SW 1271 (cell line): Measurements from ENCODE around the gene U2AF1L4.

Experiments
- DNase-seq, 2 experiments: peaks; one replicate each; lab custom pipeline; 2025; lab: John Stamatoyannopoulos, UW

The U2AF1L4 gene, protein sequence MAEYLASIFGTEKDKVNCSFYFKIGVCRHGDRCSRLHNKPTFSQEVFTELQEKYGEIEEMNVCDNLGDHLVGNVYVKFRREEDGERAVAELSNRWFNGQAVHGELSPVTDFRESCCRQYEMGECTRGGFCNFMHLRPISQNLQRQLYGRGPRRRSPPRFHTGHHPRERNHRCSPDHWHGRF

DNA sequence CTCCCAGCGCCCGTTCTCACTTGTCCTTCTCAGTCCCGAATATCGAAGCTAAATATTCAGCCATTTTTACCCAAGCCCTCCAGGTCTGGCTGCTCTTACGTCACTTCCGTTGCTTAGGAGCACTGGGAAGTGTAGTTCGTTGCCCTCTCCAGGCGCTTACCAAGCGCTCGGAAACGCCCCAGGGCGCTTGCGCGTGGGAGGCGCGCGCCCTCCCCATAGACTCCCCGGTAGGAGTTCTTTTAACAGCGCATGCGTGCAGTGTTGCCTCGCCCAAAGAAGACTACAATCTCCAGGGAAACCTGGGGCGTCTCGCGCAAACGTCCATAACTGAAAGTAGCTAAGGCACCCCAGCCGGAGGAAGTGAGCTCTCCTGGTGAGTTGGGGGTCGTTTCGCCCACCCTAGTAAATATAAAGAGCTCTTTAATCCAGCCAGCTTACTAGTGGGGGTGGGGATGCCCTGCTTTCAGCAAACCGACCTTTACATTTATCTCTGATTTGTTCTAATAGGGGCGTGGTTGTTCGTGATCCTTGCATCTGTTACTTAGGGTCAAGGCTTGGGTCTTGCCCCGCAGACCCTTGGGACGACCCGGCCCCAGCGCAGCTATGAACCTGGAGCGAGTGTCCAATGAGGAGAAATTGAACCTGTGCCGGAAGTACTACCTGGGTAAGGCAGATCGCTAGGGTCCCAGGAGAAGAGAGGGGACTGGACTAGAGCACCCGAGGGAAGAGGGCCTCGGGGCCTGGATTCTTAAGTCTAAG is at the start of gene U2AF1L4, which contains the start of gene PSENEN:
TSS of gene U2AF1L4 (minus strand) at position 91 of the 759 bp plus-strand sequence. CDS start at position 64, 27 bp downstream.
TSS of gene PSENEN (plus strand) at position 324 of the 759 bp plus-strand sequence. CDS start at position 604, 280 bp downstream.
- DNase-seq, result peak; percentile 94 to 96

DNA sequence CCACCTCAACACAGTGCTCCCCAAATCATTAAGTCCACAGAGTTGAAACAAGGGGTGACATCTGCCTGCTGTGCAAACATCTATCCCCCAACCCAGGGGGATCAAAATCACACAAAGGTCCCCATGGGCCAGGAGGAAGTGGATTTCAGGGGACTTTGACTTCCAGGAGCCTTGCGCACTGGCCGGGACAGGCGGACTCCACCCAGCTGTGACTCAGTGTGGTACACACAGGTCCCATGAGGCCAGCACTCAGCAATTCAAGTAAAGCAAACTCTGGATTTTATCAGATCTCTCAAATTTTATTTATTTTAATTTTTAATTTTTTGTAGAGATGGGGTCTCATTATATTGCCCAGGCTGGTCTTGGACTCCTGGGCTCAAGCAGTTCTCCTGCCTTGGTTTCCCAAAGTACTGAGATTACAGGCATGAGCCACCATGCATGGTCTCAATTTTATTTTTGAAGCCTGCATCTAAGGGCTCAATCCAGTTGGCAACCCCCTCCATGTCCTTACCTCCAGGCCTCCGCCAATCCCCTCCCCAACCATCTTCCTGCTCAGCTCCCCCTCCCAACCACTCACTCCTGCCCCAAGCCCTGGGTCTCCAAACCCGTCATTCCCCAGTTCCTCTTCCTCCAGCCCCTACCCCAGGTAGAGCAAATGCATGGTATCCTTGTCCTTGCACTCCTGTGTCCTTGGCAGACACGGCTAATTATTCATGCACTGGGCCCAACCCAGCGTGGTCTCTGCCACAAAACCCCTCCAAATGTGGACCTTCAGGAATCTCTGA is 48.4 kb upstream of the U2AF1L4 start:
- no peak for DNase-seq

DNA sequence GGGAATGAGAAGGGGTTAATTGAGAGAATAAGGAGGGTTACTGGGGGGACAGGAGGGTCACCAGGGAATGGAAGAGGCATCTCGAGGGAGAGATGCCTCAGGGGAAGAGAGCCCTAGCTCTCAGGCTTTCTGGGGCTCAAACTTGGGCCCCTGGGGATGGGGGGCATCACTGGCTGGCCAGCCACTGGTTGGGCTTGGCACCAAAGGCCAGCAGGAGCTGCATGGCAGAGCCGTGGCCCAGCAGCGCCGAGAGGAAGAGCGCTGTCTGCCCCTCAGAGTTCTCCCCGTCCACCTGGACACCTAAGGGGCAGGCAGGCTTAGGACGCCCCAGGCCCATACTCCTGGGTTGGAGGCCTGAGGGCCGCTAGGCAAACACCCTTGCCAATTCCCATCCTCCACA is 47.7 kb upstream of the U2AF1L4 start:
- no peak for DNase-seq

DNA sequence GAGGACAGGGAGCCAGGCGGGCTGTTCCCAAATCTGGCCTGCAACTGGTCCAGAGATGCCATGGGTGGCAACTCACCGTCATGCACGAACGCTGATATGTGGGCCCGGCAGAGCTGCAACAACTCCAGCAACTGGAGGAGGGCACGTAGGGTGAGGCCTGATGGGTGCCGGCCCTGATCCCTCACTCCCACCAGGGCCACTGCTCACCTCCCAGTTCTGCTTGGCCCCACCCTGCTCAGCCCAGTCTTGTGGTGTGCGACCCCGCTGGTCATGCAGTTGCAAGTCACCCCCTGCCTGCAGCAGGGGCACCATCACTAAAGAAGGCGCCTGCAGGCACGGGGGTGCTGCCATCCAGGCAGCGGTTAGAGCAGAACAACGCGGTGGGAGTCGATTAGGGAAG is 47.1 kb upstream of the U2AF1L4 start:
- no peak for DNase-seq

DNA sequence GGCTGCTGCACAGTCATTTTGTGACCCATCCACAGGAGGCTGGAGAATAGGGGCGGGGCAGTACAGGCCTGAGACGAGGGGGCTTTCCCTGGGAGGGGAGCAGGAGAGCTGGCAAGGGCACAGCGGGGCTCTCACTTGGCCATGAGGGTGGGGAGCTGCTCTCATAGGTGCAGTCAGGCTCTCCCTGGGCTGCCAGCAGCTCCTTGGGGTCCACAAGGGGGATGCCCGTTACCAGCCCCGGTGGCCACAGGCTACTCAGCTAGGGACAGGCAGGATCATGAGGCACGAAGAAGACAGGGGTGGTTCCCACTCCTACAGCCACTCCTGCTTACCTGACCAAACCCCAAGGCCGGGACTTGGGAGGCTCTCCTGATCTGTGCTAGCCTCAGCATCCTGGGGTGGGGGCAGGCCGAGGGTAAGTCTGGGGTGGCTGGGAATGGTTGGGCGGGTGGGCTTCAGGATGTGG is 46.6 kb upstream of the U2AF1L4 start:
- no peak for DNase-seq

DNA sequence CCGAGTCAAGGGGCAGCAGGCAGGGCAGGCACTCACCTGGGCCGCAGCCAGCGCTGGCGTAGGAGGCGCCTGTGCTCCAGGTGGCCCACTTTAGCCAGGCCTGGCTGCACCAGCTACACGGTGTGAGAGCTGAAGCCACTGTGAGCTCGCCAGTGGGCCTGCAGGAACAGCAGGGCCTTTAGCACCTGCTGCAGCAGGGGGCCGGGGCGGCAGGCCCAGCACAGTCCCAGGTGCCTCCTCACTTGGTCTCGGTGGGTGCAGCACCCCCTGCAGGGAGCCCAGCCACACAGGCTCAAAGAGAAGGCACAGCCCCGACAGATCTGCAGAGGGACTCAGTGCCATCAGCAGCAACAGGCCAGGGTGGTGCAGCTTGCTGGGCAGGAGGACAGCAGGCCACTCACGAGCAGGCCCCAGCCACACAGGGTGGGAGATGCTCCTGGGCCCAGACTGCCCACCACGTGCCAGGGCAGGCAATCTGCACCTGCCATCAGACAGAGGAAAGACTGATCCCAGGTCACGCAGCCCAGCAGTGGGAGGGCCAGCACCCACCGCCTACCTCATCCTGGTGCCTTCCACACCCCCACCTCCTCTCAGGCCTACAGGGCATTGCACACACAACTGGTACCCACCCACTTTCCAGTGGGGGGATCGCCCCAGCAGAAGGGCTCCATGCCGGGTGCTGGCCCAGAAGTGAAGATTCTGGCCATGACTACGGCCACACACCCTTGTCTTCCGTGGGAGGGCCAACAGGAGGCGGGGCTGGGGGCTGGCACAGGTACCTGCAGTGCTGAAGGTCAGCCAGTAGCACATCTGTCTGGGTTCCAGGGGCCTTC is 46.0 kb upstream of the U2AF1L4 start:
- no peak for DNase-seq

DNA sequence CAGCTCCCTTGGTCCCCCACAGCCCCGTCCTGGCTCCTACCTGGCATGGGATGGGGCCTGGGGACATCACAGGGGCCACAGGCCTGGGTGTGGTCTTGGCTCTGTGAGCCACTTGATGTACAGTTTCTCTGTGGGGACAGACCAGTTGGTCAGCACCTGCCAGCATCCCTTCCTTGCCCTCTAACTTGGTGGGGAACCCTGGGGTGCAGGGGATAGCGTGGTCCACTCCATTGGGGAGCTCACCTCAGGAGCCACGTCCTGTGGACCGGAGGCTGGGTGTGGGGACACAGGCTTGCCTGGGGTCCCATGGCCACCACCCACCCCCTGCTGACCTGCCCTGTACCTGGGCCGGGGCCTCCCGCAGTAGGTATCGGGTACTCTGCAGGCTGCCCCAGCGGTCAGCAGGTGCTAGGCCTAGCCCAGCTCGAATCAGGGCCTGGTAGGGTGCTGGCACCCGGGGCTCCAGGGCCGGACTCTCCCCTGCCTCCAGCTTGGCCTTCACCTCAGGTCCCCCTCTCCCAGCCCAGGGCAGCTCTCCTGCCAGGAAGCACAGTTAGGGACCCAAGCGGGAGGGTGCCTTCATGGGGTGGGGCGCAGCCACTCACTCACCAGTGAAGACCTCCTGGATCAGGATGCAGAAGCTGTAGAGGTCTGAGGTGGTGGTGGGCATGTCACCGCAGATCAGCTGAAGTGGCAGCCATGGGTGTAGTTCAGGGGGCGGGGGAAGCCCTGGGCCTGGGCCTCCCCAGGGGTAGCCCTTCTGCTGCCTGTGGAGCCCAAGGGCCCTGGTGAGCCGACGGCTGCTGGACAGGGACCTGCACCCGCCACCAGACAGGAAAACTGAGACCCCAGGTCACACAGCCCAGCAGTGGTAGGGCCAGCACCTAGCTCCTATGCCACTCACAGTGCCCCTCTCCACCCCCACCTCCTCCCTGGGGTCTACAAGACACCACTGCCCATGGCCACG is 45.0 kb upstream of the U2AF1L4 start:
- no peak for DNase-seq

DNA sequence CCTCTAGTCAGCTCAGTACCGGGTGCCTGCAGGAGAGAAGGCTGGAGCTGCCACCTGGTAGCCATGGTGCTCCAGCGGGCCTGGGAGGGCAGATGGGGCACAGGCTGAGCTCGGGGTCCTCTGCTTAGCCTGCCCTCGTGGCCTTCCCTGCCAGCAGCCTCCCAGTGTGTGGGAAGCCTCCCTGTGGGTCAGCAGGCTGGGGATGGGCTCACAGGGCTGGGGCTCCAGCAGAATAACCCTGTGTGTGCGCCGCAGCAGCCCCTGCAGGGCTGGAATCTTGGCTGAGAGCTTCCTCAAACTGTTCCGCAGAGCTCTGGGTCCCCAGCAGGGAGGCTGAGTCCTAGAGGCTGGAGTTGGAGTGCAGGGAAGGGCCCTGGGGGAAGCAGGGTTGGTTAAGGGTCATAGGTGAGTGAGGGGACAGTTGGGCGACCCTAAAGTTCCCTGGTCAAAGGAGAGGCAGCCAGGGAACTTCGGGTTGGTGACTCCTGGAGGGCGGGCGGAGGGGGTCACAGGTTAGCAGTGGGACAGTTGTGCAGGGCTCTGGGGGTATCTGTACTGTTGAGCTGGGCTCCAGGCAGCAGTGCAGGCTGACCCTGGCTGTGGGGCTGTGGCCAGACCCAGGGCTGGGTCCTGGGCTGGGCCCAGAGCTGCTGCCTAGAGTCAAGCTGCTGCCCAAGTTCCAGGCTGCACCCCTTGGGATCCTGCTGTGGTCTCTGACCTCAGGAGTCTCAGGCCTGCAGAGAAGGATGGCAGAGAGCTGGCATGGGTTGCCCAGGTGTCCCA is 44.2 kb upstream of the U2AF1L4 start:
- no peak for DNase-seq

DNA sequence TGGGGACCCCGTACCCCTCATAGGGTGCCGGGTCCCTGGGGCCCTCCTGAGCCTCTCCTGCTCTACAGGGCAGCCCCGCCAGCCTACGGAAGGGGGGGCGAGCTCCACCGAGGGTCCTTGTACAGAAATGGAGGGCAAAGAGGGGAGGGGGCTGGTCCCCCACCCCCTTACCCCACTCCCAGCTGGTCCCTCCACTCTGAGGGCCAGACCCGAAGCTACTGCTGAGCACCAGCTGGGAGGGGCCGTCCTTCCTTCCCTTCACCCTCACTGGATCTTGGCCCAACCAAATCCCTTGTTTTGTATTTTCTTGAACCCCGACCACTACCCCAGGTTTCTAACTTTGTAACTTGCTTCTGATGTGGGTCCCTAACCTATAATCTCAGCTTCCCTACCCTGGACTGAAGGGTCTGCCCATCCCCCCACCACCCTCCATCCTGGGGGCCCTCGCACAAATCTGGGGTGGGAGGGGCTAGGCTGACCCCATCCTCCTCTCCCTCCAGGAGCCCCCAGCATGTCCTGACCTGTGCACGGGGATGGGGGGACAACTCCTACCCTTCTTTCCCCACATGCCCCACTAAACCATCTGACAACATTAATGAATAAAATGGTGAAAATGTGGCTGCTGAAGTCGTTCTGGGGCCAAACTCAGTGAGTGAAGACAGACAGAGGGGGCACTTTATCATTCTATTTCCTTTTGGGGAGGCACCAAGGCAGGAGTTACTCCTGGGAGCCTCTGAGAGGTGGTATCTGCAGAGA is 43.2 kb upstream of the U2AF1L4 start:
- no peak for DNase-seq

DNA sequence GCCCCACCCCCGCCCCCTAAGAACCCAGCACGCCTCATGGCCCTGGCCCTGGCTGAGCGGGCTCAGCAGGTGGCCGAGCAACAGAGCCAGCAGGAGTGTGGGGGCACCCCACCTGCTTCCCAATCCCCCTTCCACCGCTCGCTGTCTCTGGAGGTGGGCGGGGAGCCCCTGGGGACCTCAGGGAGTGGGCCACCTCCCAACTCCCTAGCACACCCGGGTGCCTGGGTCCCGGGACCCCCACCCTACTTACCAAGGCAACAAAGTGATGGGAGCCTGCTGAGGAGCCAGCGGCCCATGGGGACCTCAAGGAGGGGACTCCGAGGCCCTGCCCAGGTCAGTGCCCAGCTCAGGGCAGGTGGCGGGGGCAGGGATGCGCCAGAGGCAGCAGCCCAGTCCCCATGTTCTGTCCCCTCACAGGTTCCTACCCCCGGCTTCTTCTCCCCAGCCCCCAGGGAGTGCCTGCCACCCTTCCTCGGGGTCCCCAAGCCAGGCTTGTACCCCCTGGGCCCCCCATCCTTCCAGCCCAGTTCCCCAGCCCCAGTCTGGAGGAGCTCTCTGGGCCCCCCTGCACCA is 42.1 kb upstream of the U2AF1L4 start:
- no peak for DNase-seq

DNA sequence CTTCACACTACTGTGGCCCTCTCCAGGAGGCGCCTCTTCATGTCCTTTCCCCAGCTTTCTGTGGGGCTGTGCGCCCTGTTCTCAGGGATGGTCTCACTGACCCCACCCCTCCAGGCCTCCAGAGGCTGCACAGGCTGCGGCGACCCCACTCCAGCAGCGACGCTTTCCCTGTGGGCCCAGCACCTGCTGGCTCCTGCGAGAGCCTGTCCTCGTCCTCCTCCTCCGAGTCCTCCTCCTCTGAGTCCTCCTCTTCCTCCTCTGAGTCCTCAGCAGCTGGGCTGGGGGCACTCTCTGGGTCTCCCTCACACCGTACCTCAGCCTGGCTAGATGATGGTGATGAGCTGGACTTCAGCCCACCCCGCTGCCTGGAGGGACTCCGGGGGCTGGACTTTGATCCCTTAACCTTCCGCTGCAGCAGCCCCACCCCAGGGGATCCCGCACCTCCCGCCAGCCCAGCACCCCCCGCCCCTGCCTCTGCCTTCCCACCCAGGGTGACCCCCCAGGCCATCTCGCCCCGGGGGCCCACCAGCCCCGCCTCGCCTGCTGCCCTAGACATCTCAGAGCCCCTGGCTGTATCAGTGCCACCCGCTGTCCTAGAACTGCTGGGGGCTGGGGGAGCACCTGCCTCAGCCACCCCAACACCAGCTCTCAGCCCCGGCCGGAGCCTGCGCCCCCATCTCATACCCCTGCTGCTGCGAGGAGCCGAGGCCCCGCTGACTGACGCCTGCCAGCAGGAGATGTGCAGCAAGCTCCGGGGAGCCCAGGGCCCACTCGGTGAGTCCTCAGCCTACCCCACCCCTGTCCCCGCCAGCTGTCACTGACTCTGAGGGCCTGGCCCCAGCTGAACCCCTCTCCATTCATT is 41.3 kb upstream of the U2AF1L4 start:
- no peak for DNase-seq

DNA sequence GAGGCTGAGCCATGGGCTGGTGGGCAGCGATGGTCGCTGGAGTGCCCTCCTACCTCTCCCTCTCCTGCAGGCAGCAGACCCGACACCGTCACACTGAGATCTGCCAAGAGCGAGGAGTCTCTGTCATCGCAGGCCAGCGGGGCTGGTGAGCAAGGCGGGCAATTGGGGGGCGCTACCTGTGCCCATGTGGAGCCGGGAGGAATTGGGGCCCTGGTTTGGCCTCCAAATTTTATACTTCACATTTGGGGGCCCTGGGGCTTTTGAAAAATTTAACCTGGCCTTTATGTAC is 40.1 kb upstream of the U2AF1L4 start:
- no peak for DNase-seq

DNA sequence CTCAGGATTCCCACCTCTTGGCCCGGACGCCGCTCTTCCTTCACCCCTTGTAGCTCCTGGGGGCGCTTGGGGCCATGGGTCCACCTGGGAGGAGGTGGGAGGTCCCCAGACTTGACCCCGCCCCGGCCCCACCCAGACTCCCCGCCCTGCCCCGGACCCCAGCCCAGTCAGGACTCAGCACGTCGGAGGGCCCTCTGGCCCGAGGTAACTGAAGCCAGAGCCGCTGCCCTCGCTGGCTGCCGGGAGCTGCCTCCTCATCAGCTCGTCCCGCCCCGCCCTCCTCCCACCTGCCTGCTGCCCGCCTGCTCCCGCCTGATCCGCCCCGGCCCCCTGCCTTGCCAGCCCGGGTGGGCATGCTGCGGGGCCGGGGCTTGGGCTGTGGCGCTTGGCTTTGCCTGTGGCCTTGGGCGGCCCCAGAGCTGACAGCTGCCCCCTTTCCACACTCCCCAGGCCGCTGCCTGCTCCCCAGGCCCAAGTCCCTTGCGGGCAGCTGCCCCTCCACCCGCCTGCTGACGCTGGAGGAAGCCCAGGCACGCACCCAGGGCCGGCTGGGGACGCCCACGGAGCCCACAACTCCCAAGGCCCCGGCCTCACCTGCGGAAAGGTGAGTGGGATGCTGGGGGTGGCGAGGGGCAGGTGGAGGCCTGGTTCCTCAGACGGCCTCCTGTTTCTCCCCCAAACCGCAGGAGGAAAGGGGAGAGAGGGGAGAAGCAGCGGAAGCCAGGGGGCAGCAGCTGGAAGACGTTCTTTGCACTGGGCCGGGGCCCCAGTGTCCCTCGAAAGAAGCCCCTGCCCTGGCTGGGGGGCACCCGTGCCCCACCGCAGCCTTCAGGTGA is 39.5 kb upstream of the U2AF1L4 start:
- DNase-seq, result no peak

DNA sequence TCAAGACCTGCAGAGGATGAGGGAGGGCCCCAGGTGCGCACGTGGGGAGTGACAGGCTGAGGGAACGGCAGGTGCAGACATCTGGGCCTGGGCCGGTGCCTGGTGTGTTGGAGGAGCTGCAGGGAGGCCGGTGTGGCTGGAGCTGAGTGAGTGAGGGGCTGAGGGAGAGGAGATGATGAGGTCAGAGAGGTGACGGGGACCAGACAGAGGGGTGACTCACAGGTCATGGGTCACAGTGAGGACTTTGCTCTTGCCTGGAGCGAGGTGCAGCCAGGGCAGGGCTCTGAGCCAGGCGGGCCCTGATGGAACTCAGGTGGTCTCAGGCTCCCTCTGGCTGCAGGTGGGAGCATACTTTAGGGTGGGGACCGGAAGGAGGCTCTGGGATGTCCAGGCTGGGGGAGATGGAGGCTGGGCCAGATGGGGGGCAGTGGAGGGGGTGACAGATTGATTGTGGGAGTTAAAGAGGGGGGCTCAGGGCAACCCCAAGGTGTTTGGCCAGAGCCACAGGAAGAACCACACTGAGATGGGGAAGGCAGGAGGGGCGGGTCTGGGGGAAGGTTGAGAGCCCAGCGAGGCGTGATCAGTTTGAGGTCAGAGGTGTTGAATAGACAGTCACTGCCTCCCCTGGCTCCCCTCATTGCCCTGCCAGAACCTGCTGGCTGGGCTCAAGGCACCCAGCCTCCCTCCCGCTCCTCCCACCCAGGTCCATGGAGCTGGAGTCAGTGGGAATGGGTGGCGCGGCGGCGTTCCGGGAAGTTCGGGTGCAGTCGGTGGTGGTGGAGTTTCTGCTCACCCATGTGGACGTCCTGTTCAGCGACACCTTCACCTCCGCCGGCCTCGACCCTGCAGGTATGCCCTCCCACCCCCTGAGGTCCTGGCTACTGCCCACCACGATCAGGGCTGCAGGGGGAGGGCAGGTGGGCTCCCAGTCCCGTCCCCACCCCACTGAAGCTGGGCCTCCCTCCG is 38.5 kb upstream of the U2AF1L4 start:
- no peak for DNase-seq

DNA sequence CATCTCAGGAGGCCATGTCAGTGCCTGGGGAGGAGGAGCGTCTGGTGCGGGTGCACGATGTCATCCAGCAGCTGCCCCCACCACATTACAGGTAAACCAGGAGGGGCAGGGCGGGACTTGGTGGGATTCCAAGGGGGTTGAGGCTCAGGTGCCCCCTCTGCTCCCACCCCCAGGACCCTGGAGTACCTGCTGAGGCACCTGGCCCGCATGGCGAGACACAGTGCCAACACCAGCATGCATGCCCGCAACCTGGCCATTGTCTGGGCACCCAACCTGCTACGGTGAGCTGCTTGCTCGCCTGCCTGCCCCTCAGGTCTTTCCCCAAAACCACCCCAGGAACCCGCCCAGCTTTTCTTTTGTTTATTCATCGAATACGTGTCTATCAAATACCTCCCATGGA is 37.4 kb upstream of the U2AF1L4 start:
- DNase-seq, result no peak

DNA sequence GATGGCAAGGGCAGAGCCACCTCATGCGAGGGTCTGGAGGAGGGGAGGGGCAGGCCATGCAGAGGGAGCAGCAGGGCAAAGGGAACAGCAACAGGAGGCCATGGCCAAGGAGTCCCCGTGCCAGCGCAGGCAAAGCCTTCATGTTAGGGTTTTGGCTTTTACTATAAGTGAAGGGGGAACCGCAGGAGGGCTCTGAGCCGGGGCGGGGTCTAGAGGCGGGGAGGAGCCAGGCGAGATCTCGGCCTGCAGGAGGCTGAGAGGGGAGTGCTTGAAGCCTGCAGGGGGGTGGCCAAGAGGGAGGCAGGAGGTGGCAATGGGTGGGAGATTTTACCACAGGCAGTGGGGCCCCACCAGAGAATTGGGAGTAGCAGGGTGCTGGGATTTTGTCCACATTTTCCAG is 36.4 kb upstream of the U2AF1L4 start:
- DNase-seq, result no peak
